GM12892 (cell line): ENCODE results near the gene PLK2.

Experiments
- POLR2AphosphoS5 ChIP-seq: IDR thresholded peaks from 2 replicates; pipeline ENCODE4 v1.6.1; 2011; ENCODE audit warnings: low read depth, low read length, control low read depth
- TAF1 ChIP-seq: IDR thresholded peaks from 2 replicates; pipeline ENCODE4 v1.6.1; 2011; ENCODE audit warnings: low read depth, mild to moderate bottlenecking, control low read depth, low read length, borderline replicate concordance

GRCh38 chr5:58450018-58450417 is 9.9 kb downstream of the PLK2 start:
- TF ChIP-seq POLR2AphosphoS5 (no peak), TAF1 (no peak)
